AG09309 (cell line): ENCODE measurements around the gene ZMYM1.
"Not testable (repeated sequence)": the region's sequence is repeated elsewhere in the genome, so short reads cannot be mapped to it uniquely, and the experiment has no call there.

Experiments used
- DNase-seq: peaks from one replicate; pipeline ENCODE4 v3.0.0-alpha.2; 2010; ENCODE audit warnings: low read depth
- H3K4me3 ChIP-seq: 2 replicates; pipeline ENCODE4 v1.5.1; 2011; ENCODE audit warnings: mild to moderate bottlenecking, low read depth, low read length, moderate library complexity; ENCODE audit not compliant: control insufficient read depth
- TF ChIP-seq, protein P1 (sequence below): IDR thresholded peaks from 2 replicates; pipeline ENCODE4 v1.5.1; 2011; ENCODE audit warnings: mild to moderate bottlenecking, low read depth, low read length, inconsistent platforms; ENCODE audit not compliant: insufficient read depth, control insufficient read depth; ENCODE audit errors: missing control alignments

Gene ZMYM1

GRCh38 chr1:35073265-35073811 is 5.8 kb upstream of the ZMYM1 start:
- no peak overlapping the region for H3K4me3 ChIP-seq
- no peak for DNase-seq
- TF ChIP-seq, protein P1, sequence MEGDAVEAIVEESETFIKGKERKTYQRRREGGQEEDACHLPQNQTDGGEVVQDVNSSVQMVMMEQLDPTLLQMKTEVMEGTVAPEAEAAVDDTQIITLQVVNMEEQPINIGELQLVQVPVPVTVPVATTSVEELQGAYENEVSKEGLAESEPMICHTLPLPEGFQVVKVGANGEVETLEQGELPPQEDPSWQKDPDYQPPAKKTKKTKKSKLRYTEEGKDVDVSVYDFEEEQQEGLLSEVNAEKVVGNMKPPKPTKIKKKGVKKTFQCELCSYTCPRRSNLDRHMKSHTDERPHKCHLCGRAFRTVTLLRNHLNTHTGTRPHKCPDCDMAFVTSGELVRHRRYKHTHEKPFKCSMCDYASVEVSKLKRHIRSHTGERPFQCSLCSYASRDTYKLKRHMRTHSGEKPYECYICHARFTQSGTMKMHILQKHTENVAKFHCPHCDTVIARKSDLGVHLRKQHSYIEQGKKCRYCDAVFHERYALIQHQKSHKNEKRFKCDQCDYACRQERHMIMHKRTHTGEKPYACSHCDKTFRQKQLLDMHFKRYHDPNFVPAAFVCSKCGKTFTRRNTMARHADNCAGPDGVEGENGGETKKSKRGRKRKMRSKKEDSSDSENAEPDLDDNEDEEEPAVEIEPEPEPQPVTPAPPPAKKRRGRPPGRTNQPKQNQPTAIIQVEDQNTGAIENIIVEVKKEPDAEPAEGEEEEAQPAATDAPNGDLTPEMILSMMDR, result no peak

DNA sequence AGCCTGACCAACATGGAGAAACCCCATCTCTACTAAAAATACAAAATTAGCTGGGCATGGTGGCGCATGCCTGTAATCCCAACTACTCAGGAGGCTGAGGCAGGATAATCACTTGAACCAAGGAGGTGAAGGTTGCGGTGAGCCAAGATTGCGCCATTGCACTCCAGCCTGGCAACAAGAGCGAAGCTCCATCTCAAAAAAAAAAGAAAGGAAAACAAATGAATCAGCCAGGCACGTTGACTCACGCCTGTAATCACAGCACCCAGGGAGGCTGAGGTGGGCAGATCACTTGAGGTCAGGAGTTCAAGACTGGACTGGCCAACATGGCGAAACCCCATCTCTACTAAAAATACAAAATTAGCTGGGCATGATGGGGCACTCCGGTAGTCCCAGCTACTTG is 2.8 kb upstream of the ZMYM1 start:
- DNase-seq, result peak; percentile 4
- not testable (repeated sequence) for H3K4me3 ChIP-seq

- TF ChIP-seq, protein P1, result no peak
- no peak for DNase-seq
- peak overlapping the region; percentile 66 for H3K4me3 ChIP-seq
Measured at GRCh38 chr1:35080171-35080854, 1.1 kb downstream of the ZMYM1 start.

- TF ChIP-seq, protein P1, result no peak
- H3K4me3 ChIP-seq, result no peak overlapping the region
- no peak for DNase-seq
Measured at GRCh38 chr1:35085421-35085820, 6.2 kb downstream of the ZMYM1 start.

DNA sequence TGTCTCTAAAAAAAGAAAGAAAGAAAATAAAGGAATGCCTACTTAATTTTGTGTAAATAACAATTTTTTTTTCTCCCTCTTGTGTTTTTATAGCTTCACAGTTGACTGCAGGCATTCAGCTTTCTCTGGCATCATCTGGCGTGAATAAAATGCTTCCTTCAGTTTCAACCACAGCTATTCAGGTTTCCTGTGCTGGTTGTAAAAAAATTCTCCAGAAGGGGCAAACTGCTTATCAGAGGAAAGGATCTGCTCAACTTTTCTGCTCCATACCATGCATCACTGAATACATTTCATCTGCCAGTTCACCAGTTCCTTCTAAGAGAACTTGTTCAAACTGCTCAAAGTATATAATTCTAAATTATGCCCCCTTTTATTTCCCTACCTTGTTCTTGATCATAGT is 18.0 kb downstream of the ZMYM1 start:
- TF ChIP-seq, protein P1, result no peak
- no peak overlapping the region for H3K4me3 ChIP-seq
- DNase-seq, result peak; percentile 46

- H3K4me3 ChIP-seq, result no peak overlapping the region
- TF ChIP-seq, protein P1, result no peak
- peak; percentile 33 for DNase-seq
Measured at GRCh38 chr1:35111106-35111505, 31.9 kb downstream of the ZMYM1 start.

DNA sequence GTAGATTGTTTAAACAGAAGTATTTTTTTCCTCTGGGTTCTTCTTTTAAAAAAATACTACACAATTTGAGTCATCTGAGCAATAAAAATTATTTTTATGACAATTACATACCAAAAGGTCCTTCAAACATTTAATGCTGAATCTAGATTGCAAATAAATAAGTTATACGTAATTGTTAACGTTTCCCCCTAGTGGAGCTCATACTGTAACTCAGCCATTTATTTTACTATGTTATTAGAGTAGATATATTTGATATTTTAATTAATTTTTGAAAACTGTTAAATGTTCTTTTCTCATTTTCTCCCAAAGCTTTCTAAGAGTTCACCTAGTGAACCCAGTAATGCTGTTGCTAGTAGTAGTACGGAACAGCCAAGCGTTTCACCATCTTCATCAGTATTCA is 33.5 kb downstream of the ZMYM1 start:
- no peak overlapping the region for H3K4me3 ChIP-seq
- TF ChIP-seq, protein P1, result no peak
- no peak for DNase-seq
